ENCODE data around the gene SETD4. TPM values are rescaled to one million over a fixed set of nuclear protein-coding genes. Genes with fewer than 3 reads are reported as not detected.
A peak's percentile ranks its signal among the peaks of the same experiment; 100 is the strongest.

The SETD4 gene
- total RNA-seq, 1 experiment from 2014 or later = 24.3 TPM

- H3K9me3 Mint-ChIP-seq (ENCODE audit: unreplicated experiment) = peaks cover 18% of the 10 kb centered on the region
- Histone ChIP-seq H3K36me3 (ENCODE audit: control insufficient read depth, insufficient read depth, low read length) (no peaks in the 10 kb centered on the region), H3K4me3 (ENCODE audit: low read depth, low read length) (no peak overlapping the region), H3K27me3 (replicated peaks; ENCODE audit: control insufficient read depth, insufficient read depth, low read length) (no peaks in the 10 kb centered on the region), H3K4me1 (peaks cover 14% of the 10 kb centered on the region; the same call in 1 of the 2 replicates), H3K9me3 (peaks cover 13% of the 10 kb centered on the region; the same call in 1 of the 2 replicates)
- no TSS peak for BruUV-seq (replicated peaks)
- intact Hi-C loops (cut with micrococcal nuclease; ENCODE audit: unreplicated experiment) = no loop called here
- H3K4me3 Mint-ChIP-seq (ENCODE audit: unreplicated experiment) = peak overlapping the region; percentile 33
- ChIA-PET POLR2A (interaction anchor here (0.7 kb wide), 1 partner anchor 254 kb away, joined by 8 read pairs; no protein-coding TSS in a partner anchor), CTCF (no interaction called here)
- peaks cover 22% of the 10 kb centered on the region for H3K36me3 Mint-ChIP-seq (ENCODE audit: insufficient read depth, unreplicated experiment)
- peaks cover 22% of the 10 kb centered on the region for H3K4me1 Mint-ChIP-seq (ENCODE audit: low read depth, unreplicated experiment)
- TF ChIP-seq CTCF (IDR thresholded peaks at IDR 0.05; ENCODE audit: insufficient read depth in 1 of 2, low read depth in 1 of 2, low read length in 1 of 2, severe bottlenecking in 1 of 2, unreplicated experiment in 1 of 2) = no peak
- no peaks in the 10 kb centered on the region for H3K27me3 Mint-ChIP-seq (ENCODE audit: insufficient read depth, unreplicated experiment)
- DNase-seq = no peak
- H3K27ac Mint-ChIP-seq (ENCODE audit: unreplicated experiment) = peak overlapping the region; percentile 8
Observed at GRCh38 chr21:36065497-36066036, 5.2 kb upstream of the SETD4 start.

GRCh38 chr21:36064085-36064460 lies 3.7 kb upstream of the SETD4 start:
- peaks cover 9% of the 10 kb centered on the region; the same call in 1 of the 2 replicates for H3K9me3 ChIP-seq
- Mint-ChIP-seq H3K4me1 (ENCODE audit: low read depth, unreplicated experiment) (peaks cover 19% of the 10 kb centered on the region), H3K36me3 (ENCODE audit: insufficient read depth, unreplicated experiment) (peaks cover 16% of the 10 kb centered on the region), H3K27me3 (ENCODE audit: insufficient read depth, unreplicated experiment) (no peaks in the 10 kb centered on the region), H3K4me3 (ENCODE audit: unreplicated experiment) (no peak overlapping the region), H3K27ac (ENCODE audit: unreplicated experiment) (no peak overlapping the region), H3K9me3 (ENCODE audit: unreplicated experiment) (peaks cover 15% of the 10 kb centered on the region)
- ChIA-PET CTCF (no interaction called here), POLR2A (interaction anchor here (0.7 kb wide), 1 partner anchor 256 kb away, joined by 3 read pairs; no protein-coding TSS in a partner anchor)
- no peaks in the 10 kb centered on the region for H3K27me3 ChIP-seq (replicated peaks; ENCODE audit: control insufficient read depth, insufficient read depth, low read length)
- no peaks in the 10 kb centered on the region for H3K36me3 ChIP-seq (ENCODE audit: control insufficient read depth, insufficient read depth, low read length)
- intact Hi-C loops (cut with micrococcal nuclease; ENCODE audit: unreplicated experiment) = no loop called here
- no TSS peak for BruUV-seq (replicated peaks)
- DNase-seq = no peak
- no peak for TF ChIP-seq CTCF (IDR thresholded peaks at IDR 0.05; ENCODE audit: insufficient read depth in 1 of 2, low read depth in 1 of 2, low read length in 1 of 2, severe bottlenecking in 1 of 2, unreplicated experiment in 1 of 2)
- H3K4me3 ChIP-seq (ENCODE audit: low read depth, low read length) = no peak overlapping the region
- H3K4me1 ChIP-seq = peaks cover 15% of the 10 kb centered on the region; the same call in 1 of the 2 replicates

GRCh38 chr21:36063375-36064084 lies 3.2 kb upstream of the SETD4 start:
- peaks cover 12% of the 10 kb centered on the region for H3K36me3 Mint-ChIP-seq (ENCODE audit: insufficient read depth, unreplicated experiment)
- no peak for TF ChIP-seq CTCF (IDR thresholded peaks at IDR 0.05; ENCODE audit: insufficient read depth in 1 of 2, low read depth in 1 of 2, low read length in 1 of 2, severe bottlenecking in 1 of 2, unreplicated experiment in 1 of 2)
- H3K27ac Mint-ChIP-seq (ENCODE audit: unreplicated experiment) = no peak overlapping the region
- H3K4me3 ChIP-seq (ENCODE audit: low read depth, low read length) = no peak overlapping the region
- H3K36me3 ChIP-seq (ENCODE audit: control insufficient read depth, insufficient read depth, low read length) = no peaks in the 10 kb centered on the region
- H3K9me3 Mint-ChIP-seq (ENCODE audit: unreplicated experiment) = peaks cover 9% of the 10 kb centered on the region
- DNase-seq = peak in 1 of 2 experiments; percentile 42
- H3K27me3 Mint-ChIP-seq (ENCODE audit: insufficient read depth, unreplicated experiment) = no peaks in the 10 kb centered on the region
- BruUV-seq (replicated peaks) = no TSS peak
- peaks cover 19% of the 10 kb centered on the region for H3K4me1 Mint-ChIP-seq (ENCODE audit: low read depth, unreplicated experiment)
- H3K4me1 ChIP-seq = peaks cover 19% of the 10 kb centered on the region; the same call in 1 of the 2 replicates
- no peak overlapping the region for H3K4me3 Mint-ChIP-seq (ENCODE audit: unreplicated experiment)
- H3K27me3 ChIP-seq (replicated peaks; ENCODE audit: control insufficient read depth, insufficient read depth, low read length) = no peaks in the 10 kb centered on the region
- ChIA-PET CTCF (no interaction called here), POLR2A (interaction anchor here (0.7 kb wide), 1 partner anchor 256 kb away, joined by 3 read pairs; no protein-coding TSS in a partner anchor)
- 0 out of 2 replicates have a peak, but pooled peaks cover 5% of the 10 kb centered on the region for H3K9me3 ChIP-seq
- intact Hi-C loops (cut with micrococcal nuclease; ENCODE audit: unreplicated experiment) = no loop called here

All from Caco-2 (cell line).